ENCODE data around the gene MICAL2.

DNA sequence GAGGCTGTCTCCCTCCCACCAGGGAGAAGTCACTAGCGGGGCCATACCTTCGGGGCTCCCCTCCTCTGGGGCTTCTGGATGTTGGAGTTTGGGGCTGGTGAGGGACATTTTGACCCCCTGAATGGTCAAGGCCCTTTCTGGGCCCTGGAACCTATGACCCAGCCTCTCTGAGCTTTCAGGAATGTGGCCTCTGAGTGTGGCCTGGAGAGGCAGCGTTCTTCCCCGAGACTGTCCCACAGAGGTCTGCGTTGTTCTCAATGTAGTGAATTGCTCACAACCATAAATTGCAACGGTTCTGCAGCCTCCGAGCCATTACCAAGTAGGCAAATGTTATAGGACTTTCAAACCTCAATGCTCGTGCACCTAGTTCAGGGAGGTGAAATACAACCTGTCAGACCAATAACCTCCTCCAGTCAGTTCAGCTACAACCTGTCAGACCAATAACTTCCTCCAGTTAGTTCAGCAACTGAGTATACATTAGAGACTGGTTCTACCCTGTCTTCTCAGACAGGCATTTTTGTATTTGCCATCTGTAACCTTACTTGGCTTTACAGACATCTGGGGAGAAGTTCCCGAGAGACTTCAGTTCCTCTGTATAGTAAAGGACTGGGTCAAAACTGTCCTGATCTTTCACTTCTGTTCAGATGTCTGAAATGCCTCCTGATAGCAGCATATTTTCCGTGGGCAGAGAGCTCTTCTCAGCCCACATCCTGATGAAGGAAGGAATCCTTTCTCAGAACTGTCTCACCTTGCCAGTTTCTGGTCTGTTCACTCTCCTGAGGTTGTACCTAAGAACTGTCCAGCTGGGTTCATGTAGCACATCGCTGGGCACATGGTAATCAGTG, 34.2 kb downstream of the MICAL2 start:
- TF ChIP-seq, protein P1, sequence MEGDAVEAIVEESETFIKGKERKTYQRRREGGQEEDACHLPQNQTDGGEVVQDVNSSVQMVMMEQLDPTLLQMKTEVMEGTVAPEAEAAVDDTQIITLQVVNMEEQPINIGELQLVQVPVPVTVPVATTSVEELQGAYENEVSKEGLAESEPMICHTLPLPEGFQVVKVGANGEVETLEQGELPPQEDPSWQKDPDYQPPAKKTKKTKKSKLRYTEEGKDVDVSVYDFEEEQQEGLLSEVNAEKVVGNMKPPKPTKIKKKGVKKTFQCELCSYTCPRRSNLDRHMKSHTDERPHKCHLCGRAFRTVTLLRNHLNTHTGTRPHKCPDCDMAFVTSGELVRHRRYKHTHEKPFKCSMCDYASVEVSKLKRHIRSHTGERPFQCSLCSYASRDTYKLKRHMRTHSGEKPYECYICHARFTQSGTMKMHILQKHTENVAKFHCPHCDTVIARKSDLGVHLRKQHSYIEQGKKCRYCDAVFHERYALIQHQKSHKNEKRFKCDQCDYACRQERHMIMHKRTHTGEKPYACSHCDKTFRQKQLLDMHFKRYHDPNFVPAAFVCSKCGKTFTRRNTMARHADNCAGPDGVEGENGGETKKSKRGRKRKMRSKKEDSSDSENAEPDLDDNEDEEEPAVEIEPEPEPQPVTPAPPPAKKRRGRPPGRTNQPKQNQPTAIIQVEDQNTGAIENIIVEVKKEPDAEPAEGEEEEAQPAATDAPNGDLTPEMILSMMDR (IDR thresholded peaks at IDR 0.05): no peak
- no peak for TF ChIP-seq POLR2A (IDR thresholded peaks at IDR 0.05)
